SH-SY5Y (cell line): ENCODE data around the gene OR6N2.

ENCODE experiments used
- GATA2 ChIP-seq: IDR thresholded peaks from 2 replicates; pipeline ENCODE4 v1.6.1; 2011; ENCODE audit warnings: mild to moderate bottlenecking, low read depth, low read length
- GATA3 ChIP-seq: IDR thresholded peaks from 2 replicates; pipeline ENCODE4 v1.6.1; 2011; ENCODE audit warnings: low read depth, mild to moderate bottlenecking, low read length, moderate library complexity

OR6N2 gene

DNA sequence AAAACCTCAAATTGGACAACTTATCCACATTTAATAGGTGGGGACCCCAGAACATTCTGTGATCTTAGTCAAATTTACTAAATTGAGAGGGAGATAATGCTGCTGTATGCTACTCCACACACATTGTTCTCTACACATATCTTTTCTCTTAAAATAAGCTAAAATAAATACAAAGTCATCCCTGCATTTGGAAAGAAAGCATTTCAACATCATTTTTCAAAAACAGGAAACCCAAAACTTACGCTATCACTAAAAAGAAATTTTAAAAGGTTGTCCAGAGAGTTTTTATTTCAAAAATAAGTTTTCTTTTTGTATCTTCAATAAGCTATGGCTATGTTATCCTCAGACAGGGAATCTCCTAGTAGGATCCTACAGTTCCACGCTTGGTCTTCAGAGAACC lies 19.5 kb upstream of the OR6N2 start:
- no peak for TF ChIP-seq GATA2
- TF ChIP-seq GATA3, result no peak

DNA sequence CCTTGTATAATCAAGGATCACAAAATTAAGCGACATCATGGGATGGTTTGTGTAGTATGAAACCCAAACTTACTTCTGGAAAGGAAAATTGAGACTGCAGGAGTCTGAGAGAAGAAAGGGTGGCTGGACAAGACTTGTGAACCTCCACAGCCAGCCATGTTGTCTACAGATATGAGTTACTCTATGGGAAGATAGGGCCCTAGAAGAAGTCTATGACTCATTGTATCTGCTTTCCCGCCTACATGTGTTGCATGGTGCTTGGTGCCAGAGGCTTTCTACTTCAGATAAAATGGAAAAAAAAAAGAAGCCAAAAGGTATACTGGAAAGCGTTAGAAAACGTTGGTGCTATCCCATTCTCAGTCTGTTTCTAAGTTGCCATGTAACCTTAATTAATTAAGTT lies 18.7 kb upstream of the OR6N2 start:
- TF ChIP-seq GATA3 (no peak), GATA2 (no peak)

DNA sequence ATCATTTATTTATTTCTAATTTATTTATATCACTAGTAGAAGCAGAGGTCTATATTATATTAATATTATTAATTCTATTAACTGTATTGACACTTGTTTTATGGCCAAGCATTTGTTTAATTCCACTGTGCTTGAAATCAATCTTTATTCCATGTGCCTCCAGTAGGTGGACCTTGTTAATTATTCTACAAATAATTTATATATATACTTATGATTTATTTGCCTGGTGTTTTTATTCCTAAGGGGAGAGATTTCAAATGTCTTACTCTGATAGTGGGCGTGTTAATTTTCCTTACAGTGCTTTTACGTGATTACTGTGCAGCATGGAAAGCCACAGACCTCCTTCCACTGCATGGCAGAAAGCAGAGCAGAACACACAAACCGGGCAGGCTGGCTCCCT lies 17.5 kb upstream of the OR6N2 start:
- no peak for TF ChIP-seq GATA2
- TF ChIP-seq GATA3, result no peak

DNA sequence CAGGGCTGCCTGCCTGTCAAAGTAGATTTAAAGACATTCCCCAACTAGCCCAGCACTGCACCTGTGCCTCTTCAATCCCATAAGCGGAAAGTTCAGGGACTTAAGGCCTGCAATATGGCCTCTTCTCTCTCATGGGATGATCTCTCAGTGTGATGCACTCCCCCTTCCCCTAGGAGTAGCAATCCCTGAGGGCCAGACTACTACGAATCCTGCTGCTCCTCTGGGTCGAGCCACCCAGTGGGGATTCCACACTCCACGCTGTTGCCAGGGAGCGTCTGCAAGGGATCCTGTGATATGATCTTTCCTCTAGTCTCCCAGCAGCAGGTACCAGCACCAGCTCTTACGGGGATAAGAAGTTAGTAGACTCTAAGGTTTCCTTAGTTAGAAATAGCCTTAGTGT lies 13.2 kb upstream of the OR6N2 start:
- TF ChIP-seq GATA2 (no peak), GATA3 (no peak)

DNA sequence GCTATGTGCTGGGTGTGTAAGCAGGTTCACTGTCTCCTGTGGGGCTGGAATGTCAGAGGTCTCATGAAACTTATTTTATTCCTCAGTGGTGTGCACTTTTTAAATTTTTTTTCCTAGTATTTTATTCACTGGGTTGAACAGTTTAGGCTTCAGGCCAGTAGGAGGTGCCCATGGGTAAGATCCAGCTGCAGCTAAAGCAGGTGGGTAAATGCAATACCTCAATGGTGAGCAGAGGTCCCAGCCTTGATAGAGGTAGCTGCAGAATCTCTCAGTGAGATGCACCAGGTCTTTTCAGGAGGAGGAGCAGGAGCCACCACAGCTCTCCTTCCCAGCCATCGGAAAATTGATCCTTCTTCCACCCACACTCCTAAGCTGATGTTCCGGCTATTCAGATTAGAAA lies 12.6 kb upstream of the OR6N2 start:
- TF ChIP-seq GATA3 (no peak), GATA2 (no peak)

DNA sequence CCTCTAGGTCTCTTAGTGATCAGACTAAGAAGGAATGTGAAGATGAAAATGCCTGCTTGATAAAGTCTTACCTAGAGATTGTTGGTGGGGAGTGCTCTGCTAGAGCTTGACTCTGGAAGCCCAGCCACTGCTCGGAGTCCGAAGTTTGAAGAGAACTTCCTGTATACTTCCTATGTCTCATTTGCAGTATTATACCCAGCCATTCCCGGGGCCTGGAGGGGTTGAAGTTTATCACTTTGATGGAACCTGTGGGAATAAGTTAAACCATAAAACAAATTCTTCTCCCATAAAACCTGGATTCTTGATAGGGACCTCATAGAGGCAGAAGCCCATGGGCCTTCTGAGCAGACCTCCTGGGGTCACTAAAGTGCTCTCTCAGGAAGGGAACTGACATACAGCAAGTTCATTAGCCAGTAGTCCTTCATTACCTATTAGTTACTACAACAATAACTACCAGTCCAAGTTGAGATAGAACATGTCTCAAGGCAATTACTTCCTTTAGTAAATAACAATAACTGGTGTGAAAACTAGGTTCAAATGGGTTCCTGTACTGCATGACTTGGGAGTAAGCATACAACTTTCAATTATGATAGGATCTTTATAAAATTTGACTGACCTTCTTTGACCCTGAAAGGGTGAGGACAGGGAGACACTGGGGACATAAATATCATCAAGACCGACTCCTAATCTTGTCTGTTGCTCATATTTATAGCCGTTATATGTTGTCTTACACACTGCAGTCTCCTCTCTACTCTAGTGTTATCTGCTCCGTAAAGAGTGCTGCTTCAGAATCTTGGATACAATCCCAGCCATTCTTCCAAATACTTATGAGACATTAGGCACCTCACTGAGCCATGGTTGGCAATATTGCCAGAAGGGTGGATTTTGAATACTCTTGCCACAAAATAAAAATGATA lies 8.8 kb downstream of the OR6N2 start, which contains the start of gene OR6N1:
TSS of gene OR6N1 (minus strand) at position 246 of the 917 bp plus-strand sequence. CDS start 5,513 bp downstream, outside the sequence.
- TF ChIP-seq GATA3 (no peak), GATA2 (no peak)

DNA sequence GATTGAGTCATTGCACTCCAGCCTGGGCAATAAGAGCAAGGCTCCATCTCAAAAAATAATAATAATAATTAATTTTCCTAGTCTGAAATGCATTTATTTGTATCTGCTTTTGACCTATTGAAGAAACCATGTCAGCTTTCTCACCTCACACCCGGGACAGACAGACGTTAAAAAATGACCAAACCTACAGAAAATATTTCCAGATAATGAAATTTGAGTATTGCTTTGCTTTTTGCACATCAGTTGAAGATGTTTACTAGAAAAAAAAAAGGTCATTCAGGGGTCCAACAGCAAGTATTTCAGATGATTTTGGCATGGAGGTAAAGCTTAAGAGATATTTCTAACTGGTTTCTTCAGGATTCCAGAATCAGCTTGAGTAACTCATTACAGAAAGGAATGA lies 26.6 kb downstream of the OR6N2 start, which contains the start of gene OR6K6:
TSS of gene OR6K6 (plus strand) at position 301 of the 400 bp plus-strand sequence. CDS start 168 bp downstream, outside the sequence.
- TF ChIP-seq GATA3 (no peak), GATA2 (no peak)

DNA sequence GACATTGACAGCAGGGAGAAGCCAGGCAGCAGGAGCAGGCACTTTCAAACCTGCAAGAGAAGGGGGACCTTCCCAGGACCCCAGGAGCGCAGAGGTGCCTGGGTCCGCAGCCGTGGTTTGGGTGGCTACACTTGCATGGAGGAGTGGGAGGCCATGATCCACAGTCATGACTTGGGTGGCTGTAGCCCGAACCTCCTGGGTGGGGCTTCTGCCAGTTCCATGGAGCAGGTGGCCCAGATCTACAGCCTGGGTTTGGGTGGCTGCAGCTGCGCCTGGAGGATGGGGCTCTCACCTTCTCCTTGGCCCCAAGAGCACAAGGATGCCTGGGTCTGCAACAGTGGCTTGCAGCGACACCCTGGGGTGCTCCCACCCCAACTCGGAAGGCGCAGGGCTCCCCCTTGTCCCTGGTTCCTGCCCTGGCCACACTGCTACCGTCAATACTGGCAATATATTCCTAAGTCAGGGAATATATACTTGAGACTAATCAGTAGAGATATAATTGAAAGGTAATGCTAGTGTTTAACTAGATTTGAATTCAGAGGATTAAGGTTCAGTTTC lies 28.8 kb downstream of the OR6N2 start:
- TF ChIP-seq GATA3, result no peak
- TF ChIP-seq GATA2, result no peak

DNA sequence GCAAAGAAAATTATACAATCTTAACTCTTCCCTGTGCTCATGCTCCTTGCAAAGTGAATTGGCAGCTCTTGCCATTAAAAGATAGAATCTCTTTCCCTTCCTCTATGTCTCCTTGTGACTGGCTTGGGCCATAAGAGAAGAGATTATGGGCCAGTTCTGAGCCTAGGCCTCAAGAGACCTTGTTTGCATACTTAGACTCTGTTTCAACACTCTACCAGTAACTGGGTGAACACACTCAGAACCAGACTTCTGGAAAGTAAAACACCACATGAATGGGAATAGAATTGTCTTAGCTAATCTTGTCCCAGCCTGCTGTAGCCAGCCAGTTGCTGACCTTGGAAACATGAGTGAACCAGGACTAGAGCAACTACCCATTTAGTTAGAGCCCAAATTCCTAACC lies 45.2 kb downstream of the OR6N2 start:
- TF ChIP-seq GATA3 (no peak), GATA2 (no peak)

DNA sequence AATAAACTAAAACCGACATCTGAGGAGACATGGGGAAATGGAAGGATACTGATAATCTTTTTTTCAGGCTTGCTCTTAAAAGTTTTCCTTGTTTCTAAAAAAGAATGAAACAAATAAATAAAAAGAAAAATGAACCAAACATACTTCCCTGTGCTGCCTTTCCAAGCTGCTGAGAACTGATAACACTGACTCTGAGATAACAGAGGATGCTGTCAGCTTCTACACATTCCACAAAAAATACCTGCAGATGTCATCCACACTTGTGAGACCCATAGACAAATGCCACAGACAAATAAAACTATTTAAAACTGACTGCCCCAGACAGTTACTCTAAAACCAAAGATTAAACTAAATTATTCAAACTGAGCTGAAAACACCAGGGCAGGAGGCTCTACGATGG lies 48.5 kb downstream of the OR6N2 start:
- no peak for TF ChIP-seq GATA2
- no peak for TF ChIP-seq GATA3

DNA sequence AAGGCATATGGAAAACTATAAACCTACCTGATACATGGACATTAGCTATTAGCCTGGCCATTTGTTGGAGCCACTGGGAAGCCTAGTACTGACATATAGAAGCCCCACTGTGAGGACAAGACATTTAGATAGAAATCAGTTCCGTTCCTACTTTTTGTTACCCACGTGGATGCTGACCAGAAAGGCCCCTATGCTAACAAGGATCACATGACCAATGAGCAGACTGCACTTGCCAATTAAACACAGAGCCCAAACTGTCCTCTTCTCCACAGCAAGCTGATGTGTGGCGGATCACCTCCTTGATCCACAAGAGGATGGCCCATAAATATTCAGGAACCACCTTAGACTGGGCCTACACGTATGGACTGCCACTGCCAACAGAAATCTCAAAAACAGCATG lies 49.3 kb downstream of the OR6N2 start:
- TF ChIP-seq GATA2, result no peak
- no peak for TF ChIP-seq GATA3

DNA sequence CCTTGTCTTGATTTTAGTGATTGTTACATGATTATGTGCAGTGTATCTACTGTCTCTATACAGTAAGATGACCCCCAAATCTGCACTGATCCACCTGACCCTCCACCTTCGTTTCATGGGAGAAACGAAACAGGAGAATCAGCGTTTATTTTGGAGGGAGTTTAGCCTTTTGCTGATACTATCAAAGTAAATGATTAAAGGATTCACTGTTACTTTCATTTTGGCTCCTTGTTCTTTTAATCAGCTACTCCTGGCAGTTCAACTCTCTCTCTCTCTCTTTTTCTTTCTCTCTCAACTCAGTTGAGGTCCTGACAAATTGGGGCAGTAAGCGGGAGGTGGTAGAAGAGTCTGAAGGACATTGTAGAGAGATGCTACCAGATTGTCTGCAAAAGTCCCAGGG lies 50.6 kb downstream of the OR6N2 start:
- TF ChIP-seq GATA3 (no peak), GATA2 (no peak)

DNA sequence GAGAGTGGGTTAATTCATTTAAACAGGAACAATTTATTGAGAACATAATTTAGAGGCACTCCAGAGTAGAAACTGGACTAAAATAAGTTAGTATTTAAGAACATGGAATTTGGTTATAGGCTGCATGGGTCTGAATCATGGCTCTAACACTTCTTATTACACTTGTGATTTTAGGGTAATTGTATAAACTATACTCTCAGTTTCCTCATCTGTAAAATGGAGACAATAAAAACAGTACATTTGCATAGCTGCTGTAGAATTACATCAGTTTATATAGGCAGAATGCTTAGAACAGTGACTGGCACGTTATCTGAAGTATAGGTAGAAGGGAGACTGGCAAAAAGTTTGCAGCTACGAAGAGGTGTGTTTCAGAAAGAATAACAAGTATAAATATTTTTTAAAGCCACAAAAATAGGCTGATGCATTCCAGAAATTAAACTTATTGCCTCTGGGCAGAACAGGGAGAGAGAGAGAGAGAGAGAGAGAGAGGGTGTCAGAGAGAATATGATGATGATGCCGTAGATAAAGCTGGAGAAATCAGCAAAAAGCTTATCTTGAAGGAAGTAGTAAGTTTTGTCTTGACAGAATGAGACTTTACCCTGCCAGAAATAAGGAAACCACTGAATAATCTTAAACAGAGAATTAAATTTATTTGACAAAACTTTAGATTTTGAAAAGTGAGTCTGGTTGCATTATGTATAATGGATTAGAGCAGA lies 52.3 kb downstream of the OR6N2 start:
- no peak for TF ChIP-seq GATA2
- no peak for TF ChIP-seq GATA3

DNA sequence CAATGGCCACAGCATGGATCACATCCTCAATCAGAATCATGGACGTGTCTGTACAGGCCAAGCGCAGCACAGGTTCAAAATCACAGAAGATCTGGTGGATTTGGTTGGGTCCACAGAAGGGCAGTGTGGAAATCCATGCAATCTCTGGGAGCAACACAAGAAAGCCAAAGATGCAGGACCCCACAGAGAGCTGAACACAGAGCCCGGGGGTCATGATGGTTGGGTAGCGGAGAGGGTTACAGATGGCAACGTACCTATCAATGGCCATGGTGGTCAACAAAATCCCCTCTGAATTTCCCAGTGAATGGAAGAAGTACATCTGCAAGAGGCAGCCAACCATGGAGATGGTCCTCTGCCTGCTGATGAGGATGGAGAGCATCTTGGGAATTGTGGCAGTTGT lies 56.6 kb downstream of the OR6N2 start:
- TF ChIP-seq GATA3, result no peak
- TF ChIP-seq GATA2, result no peak
